ENCODE measurements around the gene PACS1.

- TF ChIP-seq, protein P1, sequence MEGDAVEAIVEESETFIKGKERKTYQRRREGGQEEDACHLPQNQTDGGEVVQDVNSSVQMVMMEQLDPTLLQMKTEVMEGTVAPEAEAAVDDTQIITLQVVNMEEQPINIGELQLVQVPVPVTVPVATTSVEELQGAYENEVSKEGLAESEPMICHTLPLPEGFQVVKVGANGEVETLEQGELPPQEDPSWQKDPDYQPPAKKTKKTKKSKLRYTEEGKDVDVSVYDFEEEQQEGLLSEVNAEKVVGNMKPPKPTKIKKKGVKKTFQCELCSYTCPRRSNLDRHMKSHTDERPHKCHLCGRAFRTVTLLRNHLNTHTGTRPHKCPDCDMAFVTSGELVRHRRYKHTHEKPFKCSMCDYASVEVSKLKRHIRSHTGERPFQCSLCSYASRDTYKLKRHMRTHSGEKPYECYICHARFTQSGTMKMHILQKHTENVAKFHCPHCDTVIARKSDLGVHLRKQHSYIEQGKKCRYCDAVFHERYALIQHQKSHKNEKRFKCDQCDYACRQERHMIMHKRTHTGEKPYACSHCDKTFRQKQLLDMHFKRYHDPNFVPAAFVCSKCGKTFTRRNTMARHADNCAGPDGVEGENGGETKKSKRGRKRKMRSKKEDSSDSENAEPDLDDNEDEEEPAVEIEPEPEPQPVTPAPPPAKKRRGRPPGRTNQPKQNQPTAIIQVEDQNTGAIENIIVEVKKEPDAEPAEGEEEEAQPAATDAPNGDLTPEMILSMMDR (IDR thresholded peaks at IDR 0.05; ENCODE audit: low read depth, low read length, poor library complexity, severe bottlenecking) = no peak
- TF ChIP-seq EZH2phosphoT487 (IDR thresholded peaks at IDR 0.05; ENCODE audit: borderline replicate concordance, low read length) = no peak
Measured at GRCh38 chr11:66056501-66056900, 13.6 kb upstream of the PACS1 start.
